Pulmonary artery endothelial cell (primary cell): Measurements from ENCODE around the gene MAP3K4. TPM values are rescaled to one million over a fixed set of nuclear protein-coding genes. Genes with fewer than 3 reads are reported as not detected.

Source experiments
- DNase-seq: peaks from one replicate; pipeline ENCODE4 v3.0.0-alpha.2; 2011; ENCODE audit warnings: low read depth, low spot score
- total RNA-seq: library from RNA; depleted of rRNA; stranded (reverse); fragments of >200 nt; gene quantifications from 2 replicates; pipeline ENCODE4 v1.2.3, GENCODE V29; 2014

MAP3K4 gene
- total RNA-seq, 1 donor from 2014 or later = 18.2 TPM

DNA sequence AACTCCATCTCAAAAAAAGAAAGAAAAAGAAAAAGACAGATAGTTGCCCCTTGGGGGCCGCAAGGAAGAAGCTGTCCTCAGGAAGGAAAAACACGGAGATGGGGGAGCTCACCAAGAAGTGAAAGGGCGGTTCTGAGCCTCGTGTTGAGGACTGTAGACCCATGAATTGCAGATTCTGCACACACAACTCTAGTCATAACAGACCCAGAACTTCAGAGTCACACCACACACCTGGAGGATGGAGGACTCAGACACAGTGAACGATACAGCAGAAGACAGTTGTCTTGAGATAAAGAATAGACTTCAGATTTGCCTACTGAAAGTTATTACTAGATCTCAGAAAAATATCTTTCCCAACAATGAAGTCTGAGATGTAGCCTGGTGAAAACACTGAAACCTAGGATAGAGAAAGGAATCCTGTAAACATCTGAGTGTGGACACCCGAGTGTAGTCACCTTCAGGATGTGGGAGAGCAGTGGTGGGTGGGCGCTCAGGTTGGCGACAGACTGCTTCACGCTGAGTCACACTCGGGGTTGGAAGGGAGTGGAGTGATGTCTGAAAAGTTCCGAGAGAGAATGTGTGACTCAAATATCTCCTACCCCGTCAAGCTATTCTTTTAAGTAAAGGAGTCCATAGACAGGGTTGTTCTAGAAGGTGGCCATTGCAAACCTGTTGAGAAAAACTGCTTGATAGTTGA, 88.1 kb downstream of the MAP3K4 start:
- no peak for DNase-seq

DNA sequence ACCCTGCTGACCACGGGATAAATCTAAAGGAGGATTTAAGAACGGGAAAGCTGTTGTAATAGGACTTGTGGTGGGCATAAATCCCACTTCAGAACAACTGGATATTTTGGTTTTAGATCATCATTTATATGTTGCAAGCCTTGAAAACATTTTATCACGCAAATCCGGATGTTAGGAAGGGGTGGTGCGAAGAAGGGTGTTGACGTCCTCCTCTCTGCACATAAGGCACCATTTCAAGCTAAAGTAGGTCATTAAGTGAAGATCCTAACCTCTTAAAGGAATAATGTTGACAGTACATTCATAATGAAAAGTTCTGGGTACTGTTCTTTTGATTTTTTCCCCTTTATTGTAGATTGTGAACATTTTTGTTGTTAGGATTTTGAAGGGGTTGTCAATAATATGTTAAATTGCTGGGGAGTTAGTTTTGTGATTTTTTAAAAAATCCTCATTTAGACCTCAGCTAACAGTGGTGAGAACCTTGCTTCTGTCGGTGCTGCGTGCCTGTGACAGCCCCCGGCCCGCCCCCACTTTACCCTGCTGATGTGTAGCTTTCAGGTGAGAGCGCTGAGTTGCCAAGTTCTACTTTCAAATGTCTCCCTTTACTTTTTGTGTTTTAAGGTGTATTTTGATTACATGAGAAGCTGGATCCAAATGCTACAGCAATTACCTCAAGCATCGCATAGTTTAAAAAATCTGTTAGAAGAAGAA, 88.8 kb downstream of the MAP3K4 start:
- DNase-seq = no peak

DNA sequence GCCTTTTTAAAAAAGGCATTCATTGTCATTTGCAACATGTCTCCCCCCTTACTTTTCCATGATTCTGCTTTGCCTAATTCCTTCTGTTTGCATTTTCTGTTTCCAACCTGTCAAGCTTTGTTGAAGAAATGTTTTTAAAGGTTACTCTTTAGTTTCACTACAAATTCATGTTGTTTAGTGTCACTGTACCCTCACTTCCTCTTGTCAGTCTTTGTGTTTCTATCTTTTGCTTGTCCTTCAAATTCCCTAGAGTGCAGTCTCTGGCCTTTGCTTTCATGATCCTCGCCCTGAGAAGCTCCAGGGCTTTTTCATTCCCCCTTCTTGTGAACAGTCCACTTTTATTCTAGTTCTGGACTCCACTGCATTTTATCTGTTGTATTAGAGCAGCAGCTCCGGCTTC, 90.6 kb downstream of the MAP3K4 start:
- DNase-seq = no peak

DNA sequence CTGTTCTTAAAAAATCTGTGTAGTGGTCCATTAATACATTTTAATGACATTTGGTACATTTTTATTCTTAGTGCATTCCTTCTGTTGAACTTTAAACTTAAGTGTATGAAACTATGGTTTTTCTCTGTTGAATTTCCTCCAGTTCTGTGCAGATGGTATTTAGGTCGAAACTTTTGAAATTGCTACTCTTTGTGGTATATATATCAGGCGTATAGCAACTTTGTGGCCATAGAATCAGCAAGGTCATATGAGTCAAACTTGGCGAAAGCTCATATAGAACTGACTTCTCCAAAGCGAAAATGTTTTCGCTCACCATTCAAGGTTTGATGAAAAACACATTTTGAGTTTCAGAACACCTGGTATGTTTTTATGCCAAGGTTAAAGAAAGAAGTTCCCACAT, 93.7 kb downstream of the MAP3K4 start:
- no peak for DNase-seq

DNA sequence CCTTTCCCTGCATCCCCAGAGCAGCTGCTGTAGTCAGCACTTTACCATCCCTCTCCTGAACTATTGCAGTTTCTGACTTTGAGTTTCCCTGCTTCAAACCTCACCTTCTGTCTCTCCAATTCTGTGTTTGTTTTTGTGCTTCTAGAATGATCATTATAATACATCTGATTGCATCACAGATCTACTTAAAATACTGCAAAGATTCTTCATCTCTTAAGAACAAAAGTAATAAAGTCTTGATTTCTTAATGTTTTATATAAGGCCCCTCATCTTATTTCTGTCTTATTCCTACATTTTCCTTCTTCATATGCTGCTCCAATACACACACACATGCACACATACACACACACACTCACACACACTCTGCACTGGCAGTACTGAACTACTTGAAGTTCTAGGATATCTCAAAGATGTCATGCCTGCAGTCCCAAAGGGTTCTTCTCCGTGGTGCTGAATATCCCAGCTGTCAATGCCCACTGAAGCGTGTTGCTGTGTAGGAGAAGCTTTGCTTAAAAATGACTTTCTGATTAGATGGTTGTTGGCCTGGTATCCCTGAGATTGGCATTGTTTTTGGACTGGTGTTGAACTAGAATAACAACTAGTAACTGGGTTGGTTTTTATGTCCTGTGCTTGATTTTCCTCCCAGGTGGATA, 97.2 kb downstream of the MAP3K4 start:
- DNase-seq = no peak

DNA sequence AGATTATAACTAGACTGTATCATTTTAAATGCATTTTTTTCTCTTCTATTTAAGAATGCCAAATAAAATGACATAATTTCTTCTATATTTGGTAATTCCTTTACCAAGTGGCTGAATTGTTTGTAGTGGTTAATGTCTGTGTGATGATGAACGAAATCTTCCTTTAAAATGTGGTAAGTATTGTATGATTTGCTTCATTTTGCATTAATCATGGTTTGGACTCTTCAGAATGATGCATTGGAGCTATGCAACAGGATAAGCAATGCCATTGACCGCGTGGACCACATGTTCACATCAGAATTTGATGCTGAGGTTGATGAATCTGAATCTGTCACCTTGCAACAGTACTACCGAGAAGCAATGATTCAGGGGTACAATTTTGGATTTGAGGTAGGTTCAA, 99.6 kb downstream of the MAP3K4 start:
- DNase-seq = no peak

DNA sequence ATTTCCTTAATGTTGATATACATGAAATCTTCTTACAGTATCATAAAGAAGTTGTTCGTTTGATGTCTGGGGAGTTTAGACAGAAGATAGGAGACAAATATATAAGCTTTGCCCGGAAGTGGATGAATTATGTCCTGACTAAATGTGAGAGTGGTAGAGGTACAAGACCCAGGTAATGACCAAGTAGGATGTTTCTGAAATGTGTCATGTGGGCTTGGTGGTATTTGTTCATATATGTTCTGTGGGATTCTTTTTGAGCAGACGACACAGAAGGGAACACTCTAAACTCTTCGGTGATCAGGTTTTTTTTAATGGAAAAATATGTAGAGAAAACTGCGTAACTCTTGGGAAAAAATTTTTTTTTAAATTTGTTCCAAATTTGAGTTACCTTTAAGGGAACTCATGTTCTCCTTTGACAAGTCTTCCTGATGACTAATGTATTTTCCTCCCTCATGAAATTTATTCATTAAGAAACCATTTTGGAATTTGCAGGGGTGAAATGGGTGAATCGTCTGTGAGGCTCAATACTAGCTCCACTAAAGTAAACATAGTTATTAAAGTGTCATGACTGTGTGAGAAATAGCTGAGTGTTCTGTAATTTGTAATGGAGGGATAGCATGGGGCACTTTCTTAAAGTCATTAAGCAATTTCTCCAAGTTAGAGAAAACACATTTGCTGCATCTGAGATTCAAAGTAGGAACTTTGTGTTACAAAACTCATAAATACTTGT, 100.6 kb downstream of the MAP3K4 start:
- DNase-seq = no peak

DNA sequence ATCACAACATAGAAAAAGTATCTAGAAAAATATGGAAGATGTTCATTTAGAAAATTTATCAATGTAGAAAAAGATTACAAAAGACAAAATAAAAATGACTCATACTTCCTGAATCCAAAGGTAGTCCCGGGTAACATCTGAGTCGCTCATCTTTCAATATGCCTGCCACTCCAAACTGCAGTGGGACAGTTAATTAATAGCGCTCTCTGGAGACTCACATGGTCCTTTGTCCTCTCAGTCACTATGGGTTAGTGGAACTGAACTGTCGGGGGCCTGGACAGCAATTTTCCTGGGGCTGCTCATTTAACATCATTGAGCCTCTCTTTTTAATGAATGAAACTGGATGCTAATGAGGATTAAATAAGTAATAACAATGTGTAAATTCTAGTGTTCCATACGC, 103.4 kb downstream of the MAP3K4 start:
- DNase-seq = no peak

DNA sequence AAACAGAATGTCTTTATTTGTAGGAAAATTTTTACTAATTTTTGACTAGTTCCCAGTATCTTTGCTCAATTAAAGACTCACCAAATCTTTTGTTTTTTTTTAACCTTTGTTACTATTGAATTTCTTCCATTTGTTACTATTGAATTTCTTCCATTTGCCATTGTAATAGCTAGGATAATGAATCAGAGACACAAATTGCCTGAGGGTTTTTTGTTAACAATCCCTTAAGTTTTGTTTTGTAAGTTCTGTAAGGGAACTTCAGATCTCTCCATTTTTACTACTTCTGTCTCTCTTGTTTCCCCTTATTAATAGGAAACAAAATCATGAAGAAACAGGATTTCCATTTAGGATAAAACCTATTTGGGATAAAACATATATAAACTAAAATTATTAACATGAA, 104.3 kb downstream of the MAP3K4 start:
- DNase-seq = no peak

DNA sequence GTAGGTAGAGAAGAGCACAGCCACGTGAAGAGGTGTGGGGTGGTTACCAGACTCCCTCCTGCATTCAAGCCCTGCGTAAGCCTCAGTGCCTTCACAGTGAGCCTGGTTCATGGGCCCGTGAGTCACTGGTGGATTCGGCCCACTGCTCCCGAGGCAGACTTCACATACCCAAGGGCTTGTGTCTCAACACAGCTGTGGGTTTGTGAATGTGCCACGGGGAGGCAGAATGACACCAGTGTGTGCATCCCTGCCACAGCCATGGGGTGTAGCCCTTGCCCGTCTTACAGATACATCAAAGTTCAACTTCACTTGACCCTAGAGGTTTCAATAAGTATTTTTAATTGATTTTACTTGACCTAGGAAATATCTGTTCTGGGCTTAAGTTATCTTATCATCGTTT, 108.5 kb downstream of the MAP3K4 start:
- no peak for DNase-seq

DNA sequence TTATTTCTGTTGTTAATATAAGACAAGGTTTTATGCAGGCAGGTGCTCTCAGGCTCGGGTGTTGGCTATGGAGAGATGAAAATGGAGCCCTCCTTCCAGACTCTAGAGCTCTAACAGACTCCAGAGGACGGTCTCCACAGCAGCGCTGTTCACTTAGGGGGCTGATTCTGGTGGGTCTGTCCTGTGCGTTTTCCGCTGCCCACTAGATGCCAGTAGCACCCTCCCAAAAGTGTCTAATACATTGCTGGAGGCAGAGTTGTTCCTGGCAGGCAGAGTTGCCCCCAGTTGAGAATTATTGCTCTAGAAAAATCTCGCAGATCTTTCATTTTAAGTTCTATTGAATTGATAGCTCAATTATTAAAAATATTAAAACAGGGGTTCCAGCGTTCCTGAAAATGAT, 109.9 kb downstream of the MAP3K4 start:
- no peak for DNase-seq

DNA sequence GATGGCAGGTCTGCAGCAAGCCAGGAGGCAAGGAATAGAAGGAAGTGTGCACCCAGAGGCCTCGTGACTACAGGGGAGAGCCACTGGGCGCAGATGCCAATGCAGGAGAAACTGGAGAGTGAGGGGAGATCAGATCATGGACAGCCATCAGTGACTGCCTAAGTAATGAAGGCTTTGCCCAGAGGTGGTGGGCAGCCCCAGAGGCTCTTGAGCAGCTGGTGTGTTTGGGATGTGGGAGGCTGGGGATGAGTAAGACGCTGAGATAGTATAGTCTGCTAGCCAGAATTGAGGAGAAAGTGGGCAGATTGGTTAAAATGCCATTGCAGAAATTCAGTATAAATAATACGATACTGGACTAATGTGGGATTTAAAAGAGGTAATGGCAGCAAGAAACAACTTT, 111.9 kb downstream of the MAP3K4 start:
- DNase-seq = no peak

DNA sequence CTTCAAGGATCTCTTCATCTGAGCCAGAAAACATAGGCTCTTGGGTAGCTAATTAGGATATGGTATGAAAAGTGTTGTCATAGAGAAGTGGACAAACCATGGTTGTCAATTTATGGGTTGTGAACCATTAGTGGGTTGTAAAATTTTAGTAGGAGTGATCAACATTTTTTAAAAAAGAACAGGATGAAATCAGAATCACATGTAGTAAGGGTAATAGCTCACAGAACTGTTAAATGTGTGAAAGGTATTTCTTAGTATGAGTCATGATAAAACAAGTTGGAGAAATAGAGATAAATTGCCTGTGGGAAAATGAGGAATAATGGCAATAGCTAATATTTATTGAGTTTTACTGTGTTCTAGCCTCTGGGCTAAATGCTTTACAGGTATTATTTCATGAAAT, 113.4 kb downstream of the MAP3K4 start:
- no peak for DNase-seq

DNA sequence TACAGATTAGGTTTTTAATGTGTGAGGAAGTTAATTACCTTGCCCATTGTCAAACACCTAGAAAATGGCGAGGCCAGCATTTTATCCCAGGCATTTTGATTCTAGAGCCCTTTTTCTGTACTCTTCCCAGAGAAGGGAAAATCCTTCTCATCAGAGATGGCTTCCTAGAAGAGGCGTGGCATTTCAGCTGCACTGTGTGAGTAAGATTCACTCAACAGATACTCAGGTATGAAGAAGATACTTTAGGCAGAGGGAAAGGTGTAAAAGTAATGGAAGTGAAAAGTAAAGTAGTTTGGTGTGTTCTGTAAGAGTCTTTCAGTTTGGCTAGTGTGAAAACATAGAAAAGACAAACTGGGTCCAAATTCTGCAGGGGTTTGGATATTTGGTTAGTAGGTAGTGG, 113.8 kb downstream of the MAP3K4 start:
- DNase-seq = no peak

DNA sequence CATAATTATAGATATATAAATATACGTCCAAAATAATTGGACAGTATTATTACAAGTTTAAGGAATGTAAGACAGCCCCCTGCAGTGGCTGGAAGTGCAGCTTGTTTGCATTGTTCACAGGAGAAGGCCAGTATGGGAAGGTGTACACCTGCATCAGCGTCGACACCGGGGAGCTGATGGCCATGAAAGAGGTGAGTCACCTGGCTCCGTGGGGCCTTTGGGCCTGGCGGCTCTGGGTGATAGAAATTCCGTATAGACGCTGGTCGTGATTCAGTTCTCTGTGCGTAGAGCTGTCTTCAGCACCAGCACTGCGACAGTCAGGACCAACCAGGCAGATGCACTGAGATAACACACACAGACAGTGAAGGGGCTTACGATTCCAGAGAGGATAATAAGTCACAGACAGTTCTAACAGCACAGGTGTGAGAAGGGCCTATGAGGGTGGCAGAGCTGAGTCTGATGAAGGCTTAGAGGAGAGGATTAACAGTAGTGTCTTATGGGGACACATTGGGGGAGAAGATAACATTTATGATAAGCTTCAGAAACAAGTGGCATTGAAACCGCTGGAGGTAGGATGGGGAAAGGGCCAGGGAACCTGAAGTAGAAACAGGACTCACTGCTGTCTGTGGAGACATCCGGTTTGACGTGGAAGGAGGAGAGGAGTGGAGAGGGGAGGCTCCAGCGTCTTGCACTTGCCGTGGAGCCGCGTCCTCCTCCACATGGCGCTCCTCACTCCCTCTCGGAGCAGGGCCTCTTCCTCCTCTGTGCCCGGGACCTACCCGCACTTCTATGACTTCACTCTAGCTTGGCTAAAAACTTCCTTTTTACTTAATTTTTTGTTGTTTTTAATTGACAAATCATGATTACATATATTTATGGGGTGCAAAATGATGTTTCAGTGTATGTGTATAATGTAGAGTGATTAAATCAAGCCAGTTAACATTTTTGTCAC, 116.5 kb downstream of the MAP3K4 start:
- DNase-seq = no peak

DNA sequence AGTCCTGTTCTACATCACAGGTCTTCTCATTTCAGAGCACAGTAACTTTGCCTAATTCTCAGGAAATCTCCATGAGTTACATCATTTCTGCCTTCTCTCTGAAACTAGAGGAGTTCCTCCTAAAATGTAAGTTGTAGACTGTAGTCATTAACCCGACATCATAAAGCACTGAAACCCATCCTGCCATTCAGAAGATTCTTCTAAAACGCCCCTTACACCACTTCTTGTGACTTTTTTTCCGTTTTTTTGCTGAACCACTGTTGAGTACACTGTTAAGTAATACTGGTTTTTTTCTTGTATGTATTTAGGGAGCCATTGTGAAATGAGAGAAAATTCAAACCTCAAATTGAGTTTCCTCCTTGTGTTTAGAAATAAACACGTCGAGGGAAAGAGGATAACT, 117.3 kb downstream of the MAP3K4 start:
- no peak for DNase-seq

DNA sequence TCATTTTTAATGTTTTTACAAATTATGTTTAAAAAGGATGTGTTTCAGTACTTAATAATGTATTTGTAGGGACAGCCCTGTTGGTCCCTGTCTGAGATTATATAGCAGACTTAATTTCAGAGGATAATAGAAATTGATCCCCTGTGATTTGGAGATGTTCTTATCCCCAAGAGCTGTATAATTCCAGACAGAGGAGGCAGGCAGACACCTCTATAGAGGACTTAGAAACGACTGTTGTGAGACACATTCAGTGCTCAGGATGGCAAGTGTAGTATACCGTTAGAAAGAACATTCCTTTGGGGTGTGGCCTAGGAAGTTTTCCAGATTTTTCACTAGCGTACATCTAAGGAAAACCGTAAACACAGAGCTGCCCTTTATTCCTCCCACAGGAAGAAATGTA, 117.8 kb downstream of the MAP3K4 start:
- no peak for DNase-seq

DNA sequence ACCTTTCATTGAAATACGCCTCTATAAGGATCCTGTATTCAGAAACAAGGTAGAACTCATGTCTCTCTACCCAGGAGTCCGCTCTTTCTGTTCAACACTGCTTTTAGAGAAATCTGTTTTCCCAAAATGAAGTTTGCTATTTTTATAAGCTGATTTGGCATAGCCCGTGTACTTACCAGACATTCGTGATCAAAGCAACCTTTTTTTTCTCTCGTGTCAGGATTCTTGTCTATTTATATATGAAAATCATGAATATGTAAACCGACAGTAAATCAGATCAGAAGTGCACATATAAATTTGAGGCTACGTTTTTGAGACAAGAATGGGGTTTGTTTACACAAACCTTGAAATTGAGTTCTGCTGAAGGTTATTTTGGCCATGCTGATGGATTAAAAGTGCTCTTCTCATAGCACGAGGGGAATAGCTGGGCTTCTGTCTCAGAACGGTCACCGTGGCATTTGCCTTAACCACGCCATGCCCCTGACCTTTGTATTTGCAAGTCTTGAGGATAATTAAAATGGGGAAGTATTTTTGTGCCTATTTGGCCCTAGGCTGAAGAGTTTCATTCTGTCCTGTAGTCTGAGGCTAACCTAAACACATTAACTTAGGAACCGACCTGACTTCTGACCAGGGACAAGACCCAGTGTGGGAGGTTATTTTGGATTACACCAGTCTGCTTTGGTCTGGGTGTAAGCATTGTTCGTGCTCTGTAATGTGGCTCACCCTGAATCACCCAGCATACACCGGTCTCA, 118.6 kb downstream of the MAP3K4 start:
- no peak for DNase-seq

DNA sequence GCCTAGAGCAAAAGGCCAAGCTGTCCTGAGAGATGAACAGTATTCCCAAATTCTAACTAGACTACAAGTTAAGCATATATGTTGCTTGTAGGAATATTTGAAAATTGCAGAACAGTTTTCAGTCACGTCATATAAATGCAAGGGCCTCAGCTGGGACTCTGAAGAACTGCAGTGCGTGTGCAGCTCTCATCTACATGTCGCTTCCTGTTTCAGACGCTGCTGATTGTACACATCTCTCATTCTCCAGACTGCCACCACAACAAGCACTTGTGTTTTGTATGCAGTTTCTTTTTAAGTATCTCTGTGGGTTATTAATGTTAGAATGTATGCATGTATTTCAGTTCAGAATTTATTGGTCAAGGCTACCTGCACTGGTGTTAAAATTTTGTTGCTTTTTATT, 119.7 kb downstream of the MAP3K4 start:
- DNase-seq = no peak

DNA sequence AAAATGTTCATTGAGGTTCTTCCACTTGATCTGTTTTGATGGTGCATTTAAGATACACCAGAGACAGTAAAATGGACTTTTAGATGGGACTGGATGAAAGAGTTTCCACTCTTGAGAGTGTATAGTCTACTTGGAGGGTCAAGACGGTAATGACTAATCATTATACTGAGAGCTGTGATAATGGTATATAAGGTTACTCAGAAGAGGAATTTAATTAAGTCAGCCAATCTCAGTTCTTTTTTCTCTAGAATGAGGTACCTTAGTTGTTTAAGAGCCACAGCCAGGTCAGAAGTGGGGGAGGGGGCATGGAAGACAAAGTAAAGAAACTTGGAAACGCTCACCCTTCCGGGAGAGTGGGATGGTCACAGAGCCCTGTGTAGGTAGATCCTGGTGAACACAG, 123.9 kb downstream of the MAP3K4 start:
- DNase-seq = no peak
